DOHH2 (cell line): Measurements from ENCODE around the gene CWC27.

Source experiments
- EZH2phosphoT487 ChIP-seq: fragments of 200-600 bp; sonication (generic); IDR thresholded peaks from 2 replicates; pipeline ENCODE4 v1.6.1; 2017; ENCODE audit warnings: borderline replicate concordance, mild to moderate bottlenecking, antibody characterized with exemption, low read length, moderate library complexity, mixed read lengths
- TF ChIP-seq, protein P1 (sequence below): fragments of 200-600 bp; sonication (generic); IDR thresholded peaks from one replicate; pipeline ENCODE4 v1.5.1; 2014; ENCODE audit warnings: antibody characterized with exemption, mild to moderate bottlenecking, low read depth, low read length; ENCODE audit not compliant: poor library complexity, severe bottlenecking

GRCh38 chr5:65050826-65051498 is 282.2 kb downstream of the CWC27 start:
- TF ChIP-seq, protein P1, sequence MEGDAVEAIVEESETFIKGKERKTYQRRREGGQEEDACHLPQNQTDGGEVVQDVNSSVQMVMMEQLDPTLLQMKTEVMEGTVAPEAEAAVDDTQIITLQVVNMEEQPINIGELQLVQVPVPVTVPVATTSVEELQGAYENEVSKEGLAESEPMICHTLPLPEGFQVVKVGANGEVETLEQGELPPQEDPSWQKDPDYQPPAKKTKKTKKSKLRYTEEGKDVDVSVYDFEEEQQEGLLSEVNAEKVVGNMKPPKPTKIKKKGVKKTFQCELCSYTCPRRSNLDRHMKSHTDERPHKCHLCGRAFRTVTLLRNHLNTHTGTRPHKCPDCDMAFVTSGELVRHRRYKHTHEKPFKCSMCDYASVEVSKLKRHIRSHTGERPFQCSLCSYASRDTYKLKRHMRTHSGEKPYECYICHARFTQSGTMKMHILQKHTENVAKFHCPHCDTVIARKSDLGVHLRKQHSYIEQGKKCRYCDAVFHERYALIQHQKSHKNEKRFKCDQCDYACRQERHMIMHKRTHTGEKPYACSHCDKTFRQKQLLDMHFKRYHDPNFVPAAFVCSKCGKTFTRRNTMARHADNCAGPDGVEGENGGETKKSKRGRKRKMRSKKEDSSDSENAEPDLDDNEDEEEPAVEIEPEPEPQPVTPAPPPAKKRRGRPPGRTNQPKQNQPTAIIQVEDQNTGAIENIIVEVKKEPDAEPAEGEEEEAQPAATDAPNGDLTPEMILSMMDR: no peak
- no peak for TF ChIP-seq EZH2phosphoT487
